HepG2 (cell line): ENCODE measurements around the gene MYO1B. TPM values are rescaled to one million over a fixed set of nuclear protein-coding genes. Genes with fewer than 3 reads are reported as not detected.

ENCODE experiments used
- ATAC-seq: fragments of 200-7000 bp; cut with Tn5 transposase; 3 replicates; pipeline ENCODE4 v1.9.1; 2020; ENCODE audit warnings: mild to moderate bottlenecking, moderate library complexity
- BruUV-seq: library from RNA; stranded (reverse); fragments of 400-500 nt; replicated peaks from 2 replicates; lab custom pipeline; 2021; lab: Mats Ljungman, UMichigan
- CTCF ChIA-PET: fragments of 300-600 bp; formaldehyde crosslinking; extraction: SDS; loops from one replicate; lab custom pipeline; 2021; ENCODE audit warnings: low total read pairs, inconsistent platforms, low intra/inter-chr PET ratio; lab: Yijun Ruan, JAX
- POLR2A ChIA-PET: fragments of 350-600 bp; sonication (Branson Sonifier 250); formaldehyde crosslinking; loops from one replicate; lab custom pipeline; 2020; ENCODE audit warnings: antibody characterized with exemption, inconsistent platforms; lab: Yijun Ruan, JAX
- DNase-seq: peaks from one replicate; pipeline ENCODE4 v3.0.0-alpha.2; 2015; ENCODE audit warnings: low spot score
- FAIRE-seq: peaks from 3 replicates; lab custom pipeline; 2011; peaks lifted over from hg19 to GRCh38; lab: Jason Lieb, UNC
- H2AFZ ChIP-seq: one replicate; pipeline ENCODE4 v1.6.1; 2011; ENCODE audit warnings: low read length, inconsistent platforms
- H3K27ac ChIP-seq: fragments of 300-600 bp; 3 replicates; pipeline ENCODE4 v1.8.0; 2011; ENCODE audit warnings: mixed run types, mild to moderate bottlenecking, mixed read lengths, low read length, inconsistent platforms; ENCODE audit not compliant: insufficient read depth; ENCODE audit errors: extremely low read length
- H3K27me3 ChIP-seq, 2 experiments: fragments of 200-600 bp in 1 of 2; 2 replicates in 1 of 2; 3 replicates in 1 of 2; pipeline versions ENCODE4 v1.6.0 to v1.8.0; 2011; ENCODE audit warnings: low read length in 2 of 2, mild to moderate bottlenecking in 2 of 2, moderate library complexity in 2 of 2, inconsistent platforms in 1 of 2; ENCODE audit not compliant: insufficient read depth in 2 of 2, control insufficient read depth in 1 of 2
- H3K36me3 ChIP-seq, 2 experiments: fragments of 200-600 bp in 1 of 2; replicated peaks in 1 of 2; 2 replicates in 1 of 2; 3 replicates in 1 of 2; pipeline versions ENCODE4 v1.5.1 to v1.8.0; 2011; ENCODE audit warnings: low read length in 2 of 2, inconsistent platforms in 1 of 2; ENCODE audit not compliant: insufficient read depth in 2 of 2, control insufficient read depth in 1 of 2
- H3K4me1 ChIP-seq: 2 replicates; pipeline ENCODE4 v1.5.1; 2012; ENCODE audit warnings: low read length, inconsistent platforms; ENCODE audit not compliant: insufficient read depth
- H3K4me2 ChIP-seq: 2 replicates; pipeline ENCODE4 v1.6.0; 2011; ENCODE audit warnings: low read depth, low read length, inconsistent platforms
- H3K4me3 ChIP-seq, 3 experiments: fragments of 200-600 bp in 1 of 3; sonication (generic), shearing (Covaris generic) in 1 of 3; replicated peaks in 1 of 3; 2 replicates each; pipeline ENCODE4 v1.5.1; 2011 to 2016; ENCODE audit warnings: low read length in 3 of 3, inconsistent platforms in 2 of 3, low read depth in 2 of 3, mild to moderate bottlenecking in 2 of 3, control low read depth in 1 of 3, mixed read lengths in 1 of 3; ENCODE audit not compliant: insufficient read depth in 1 of 3
- H3K79me2 ChIP-seq: one replicate; pipeline ENCODE4 v1.6.1; 2011; ENCODE audit warnings: low read length, inconsistent platforms; ENCODE audit not compliant: insufficient read depth
- H3K9ac ChIP-seq: 2 replicates; pipeline ENCODE4 v1.6.0; 2011; ENCODE audit warnings: mild to moderate bottlenecking, low read depth, low read length, inconsistent platforms; ENCODE audit not compliant: insufficient read depth
- H3K9me3 ChIP-seq: 2 replicates; pipeline ENCODE4 v1.5.1; 2012; ENCODE audit warnings: mild to moderate bottlenecking, low read length
- H4K20me1 ChIP-seq: 2 replicates; pipeline ENCODE4 v1.6.0; 2011; ENCODE audit warnings: inconsistent platforms, mild to moderate bottlenecking, low read length, moderate library complexity; ENCODE audit not compliant: insufficient read depth
- CHD4 ChIP-seq: fragments of 200-600 bp; sonication (generic); IDR thresholded peaks from 2 replicates; pipeline ENCODE4 v1.7.0; 2017; ENCODE audit warnings: mild to moderate bottlenecking, low read length, borderline replicate concordance
- HMG20B ChIP-seq: conservative IDR thresholded peaks from 2 replicates; pipeline ENCODE4 v1.6.1; 2016; ENCODE audit warnings: missing genetic modification reagents, missing compliant biosample characterization
- KAT8 ChIP-seq: IDR thresholded peaks from 2 replicates; pipeline ENCODE4 v1.6.1; 2016; ENCODE audit warnings: missing genetic modification reagents, missing compliant biosample characterization
- NR0B2 ChIP-seq: sonication (generic); formaldehyde crosslinking; IDR thresholded peaks from 2 replicates; pipeline ENCODE4 v1.4.0; 2020; ENCODE audit warnings: mild to moderate bottlenecking, missing genetic modification reagents
- PAWR ChIP-seq: sonication (generic); formaldehyde crosslinking; IDR thresholded peaks from 2 replicates; pipeline ENCODE4 v1.4.0; 2020; ENCODE audit warnings: missing genetic modification reagents, mild to moderate bottlenecking, borderline replicate concordance
- RELA ChIP-seq: sonication (generic); formaldehyde crosslinking; IDR thresholded peaks from 2 replicates; pipeline ENCODE4 v1.4.0; 2020; ENCODE audit warnings: missing genetic modification reagents
- SAP130 ChIP-seq: IDR thresholded peaks from 2 replicates; pipeline ENCODE4 v1.6.1; 2016; ENCODE audit warnings: low read depth
- SIN3A ChIP-seq: IDR thresholded peaks from 2 replicates; pipeline ENCODE4 v1.6.1; 2011; ENCODE audit warnings: low read depth, mild to moderate bottlenecking, control low read depth, low read length, borderline replicate concordance
- TBP ChIP-seq: sonication (generic); formaldehyde crosslinking; IDR thresholded peaks from 2 replicates; pipeline ENCODE4 v1.5.0; 2020; ENCODE audit warnings: missing genetic modification reagents
- TOE1 ChIP-seq: sonication (generic); formaldehyde crosslinking; IDR thresholded peaks from 2 replicates; pipeline ENCODE4 v1.4.0; 2020; ENCODE audit warnings: mild to moderate bottlenecking, missing genetic modification reagents
- YEATS4 ChIP-seq: sonication (generic); formaldehyde crosslinking; IDR thresholded peaks from 2 replicates; pipeline ENCODE4 v1.4.0; 2020; ENCODE audit warnings: missing genetic modification reagents, borderline replicate concordance
- ZBTB7A ChIP-seq: sonication (generic); formaldehyde crosslinking; IDR thresholded peaks from 2 replicates; pipeline ENCODE4 v1.8.0; 2022; ENCODE audit warnings: mild to moderate bottlenecking, missing genetic modification reagents
- ZFP36L2 ChIP-seq: sonication (generic); formaldehyde crosslinking; IDR thresholded peaks from 2 replicates; pipeline ENCODE4 v1.4.0; 2020; ENCODE audit warnings: missing genetic modification reagents
- ZNF276 ChIP-seq: sonication (generic); formaldehyde crosslinking; IDR thresholded peaks from 2 replicates; pipeline ENCODE4 v1.4.0; 2020; ENCODE audit warnings: mild to moderate bottlenecking, low read depth, missing genetic modification reagents
- ZNF337 ChIP-seq: sonication (generic); formaldehyde crosslinking; IDR thresholded peaks from 2 replicates; pipeline ENCODE4 v1.5.1; 2020; ENCODE audit warnings: missing genetic modification reagents, low read depth, mild to moderate bottlenecking, borderline replicate concordance
- WGBS: methylation state at CpG from one replicate; pipeline ENCODE4 v1.1.6; 2017; ENCODE audit warnings: low lambda C conversion rate; 5-methylcytosine and 5-hydroxymethylcytosine counted together
- in situ Hi-C: cut with HindIII; loops from 2 replicates; pipeline ENCODE4 v1.10.0; 2017; ENCODE audit warnings: low pct_unique_long_range_greater_than_20kb; ENCODE audit not compliant: extremely low pct_ligation_motif_present
- intact Hi-C: fragments of 100-400 bp; cut with micrococcal nuclease; formaldehyde crosslinking; loops from one replicate; pipeline ENCODE4 v1.10.0; 2022; ENCODE audit not compliant: unreplicated experiment
- polyA plus RNA-seq, 8 experiments: library from polyadenylated mRNA; depleted of rRNA in 3 of 8; stranded (reverse) in 7 of 8; unstranded in 1 of 8; fragments of >200 nt; fragmentation: Illumina TruSeq in 4 of 8; extraction: Trizol in 4 of 8; gene quantifications; 2 replicates each; pipeline versions ENCODE4 v1.2.1 to v1.2.3, GENCODE V29; 2011 to 2016; ENCODE audit warnings: low read depth in 4 of 8, missing spikeins in 1 of 8, mixed read lengths in 1 of 8; ENCODE audit not compliant: insufficient read depth in 1 of 8
- total RNA-seq, 5 experiments: library from RNA; depleted of rRNA; stranded (reverse); fragments of >200 nt; fragmentation: Illumina TruSeq; extraction: Trizol; gene quantifications; 2 replicates each; pipeline ENCODE4 v1.2.3, GENCODE V29; 2016; ENCODE audit warnings: low read depth in 1 of 5
- TF ChIP-seq, protein P1 (sequence below): sonication (generic); formaldehyde crosslinking; IDR thresholded peaks from 2 replicates; pipeline ENCODE4 v1.8.0; 2022; ENCODE audit warnings: missing genetic modification reagents, mild to moderate bottlenecking, borderline replicate concordance
- TF ChIP-seq, protein P2 (sequence below): sonication (generic); formaldehyde crosslinking; IDR thresholded peaks from 2 replicates; pipeline ENCODE4 v1.4.0; 2020; ENCODE audit warnings: missing genetic modification reagents
- TF ChIP-seq, protein P3 (sequence below): sonication (generic); formaldehyde crosslinking; IDR thresholded peaks from 2 replicates; pipeline ENCODE4 v1.8.1; 2023; ENCODE audit warnings: mild to moderate bottlenecking, missing genetic modification reagents, borderline replicate concordance
- TF ChIP-seq, protein P4 (sequence below): sonication (generic); formaldehyde crosslinking; IDR thresholded peaks from 2 replicates; pipeline ENCODE4 v1.5.0; 2020; ENCODE audit warnings: mild to moderate bottlenecking, low read depth, missing genetic modification reagents, borderline replicate concordance

Gene MYO1B
- total and polyA plus RNA-seq, 2 of the 13 experiments (the other 11 are each of a cell fraction or from before 2014, with no cell fraction given), result 36.9 to 89.8 TPM

GRCh38 chr2:191357678-191358077, 112.5 kb downstream of the MYO1B start (continued):
- TF ChIP-seq, protein P1, sequence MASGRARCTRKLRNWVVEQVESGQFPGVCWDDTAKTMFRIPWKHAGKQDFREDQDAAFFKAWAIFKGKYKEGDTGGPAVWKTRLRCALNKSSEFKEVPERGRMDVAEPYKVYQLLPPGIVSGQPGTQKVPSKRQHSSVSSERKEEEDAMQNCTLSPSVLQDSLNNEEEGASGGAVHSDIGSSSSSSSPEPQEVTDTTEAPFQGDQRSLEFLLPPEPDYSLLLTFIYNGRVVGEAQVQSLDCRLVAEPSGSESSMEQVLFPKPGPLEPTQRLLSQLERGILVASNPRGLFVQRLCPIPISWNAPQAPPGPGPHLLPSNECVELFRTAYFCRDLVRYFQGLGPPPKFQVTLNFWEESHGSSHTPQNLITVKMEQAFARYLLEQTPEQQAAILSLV (CRISPR knock-in tag), result no peak
- no peak for TF ChIP-seq PAWR (CRISPR knock-in tag)

- Histone ChIP-seq H3K9me3 (no peaks in the 10 kb centered on the region), H3K27me3 (no peaks in the 10 kb centered on the region), H3K4me3 (no peak overlapping the region), H3K36me3 (peaks cover 22 to 44% of the 10 kb centered on the region in 2 experiments), H2AFZ (no peak overlapping the region), H3K27ac (no peak overlapping the region), H3K9ac (no peak overlapping the region), H3K4me1 (no peaks in the 10 kb centered on the region), H3K4me2 (no peak overlapping the region), H4K20me1 (no peaks in the 10 kb centered on the region), H3K79me2 (no peaks in the 10 kb centered on the region)
- intact Hi-C loops (no loop called here), in situ Hi-C loops (no loop called here)
- FAIRE-seq, result no peak
- TF ChIP-seq HMG20B (no peak), NR0B2 (CRISPR knock-in tag) (no peak), ZNF337 (CRISPR knock-in tag) (no peak), TOE1 (CRISPR knock-in tag) (no peak), YEATS4 (CRISPR knock-in tag) (no peak), ZNF276 (CRISPR knock-in tag) (no peak), SAP130 (CRISPR knock-in tag) (no peak), ZBTB7A (CRISPR knock-in tag) (no peak), ZFP36L2 (CRISPR knock-in tag) (no peak), TBP (CRISPR knock-in tag) (no peak), RELA (CRISPR knock-in tag) (no peak), SIN3A (no peak), CHD4 (no peak), KAT8 (CRISPR knock-in tag) (no peak)
- TF ChIP-seq, protein P2, sequence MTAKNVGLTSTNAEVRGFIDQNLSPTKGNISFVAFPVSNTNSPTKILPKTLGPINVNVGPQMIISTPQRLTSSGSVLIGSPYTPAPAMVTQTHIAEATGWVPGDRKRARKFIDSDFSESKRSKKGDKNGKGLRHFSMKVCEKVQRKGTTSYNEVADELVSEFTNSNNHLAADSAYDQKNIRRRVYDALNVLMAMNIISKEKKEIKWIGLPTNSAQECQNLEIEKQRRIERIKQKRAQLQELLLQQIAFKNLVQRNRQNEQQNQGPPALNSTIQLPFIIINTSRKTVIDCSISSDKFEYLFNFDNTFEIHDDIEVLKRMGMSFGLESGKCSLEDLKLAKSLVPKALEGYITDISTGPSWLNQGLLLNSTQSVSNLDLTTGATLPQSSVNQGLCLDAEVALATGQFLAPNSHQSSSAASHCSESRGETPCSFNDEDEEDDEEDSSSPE (CRISPR knock-in tag), result no peak
- TF ChIP-seq, protein P3, sequence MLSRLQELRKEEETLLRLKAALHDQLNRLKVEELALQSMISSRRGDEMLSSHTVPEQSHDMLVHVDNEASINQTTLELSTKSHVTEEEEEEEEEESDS (CRISPR knock-in tag), result no peak
- TF ChIP-seq, protein P4, sequence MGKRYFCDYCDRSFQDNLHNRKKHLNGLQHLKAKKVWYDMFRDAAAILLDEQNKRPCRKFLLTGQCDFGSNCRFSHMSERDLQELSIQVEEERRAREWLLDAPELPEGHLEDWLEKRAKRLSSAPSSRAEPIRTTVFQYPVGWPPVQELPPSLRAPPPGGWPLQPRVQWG (CRISPR knock-in tag), result no peak
- no peak for ATAC-seq
- POLR2A ChIA-PET, result no interaction called here
- CTCF ChIA-PET, result no interaction called here
- BruUV-seq, result no TSS peak
- 99% methylated on average over 11 of the region's 11 CpGs for WGBS
- no peak for DNase-seq
These were observed 113.3 kb downstream of the MYO1B start for GRCh38 chr2:191358325-191359025.
